Tongue (tissue), 2 donors: ENCODE data around the gene CIP2A. TPM values are rescaled to one million over a fixed set of nuclear protein-coding genes. Genes with fewer than 3 reads are reported as not detected.
"Not testable (repeated sequence)": the region's sequence is repeated elsewhere in the genome, so short reads cannot be mapped to it uniquely, and the experiment has no call there.

Experiments
- DNase-seq: peaks from one replicate; pipeline ENCODE4 v3.0.0-alpha.2; 2015
- total RNA-seq: library from RNA; depleted of rRNA; stranded (reverse); fragments of >200 nt; gene quantifications from one replicate; pipeline ENCODE4 v1.2.3, GENCODE V29; 2014

The CIP2A gene
- total RNA-seq, result 17.5 TPM

DNA sequence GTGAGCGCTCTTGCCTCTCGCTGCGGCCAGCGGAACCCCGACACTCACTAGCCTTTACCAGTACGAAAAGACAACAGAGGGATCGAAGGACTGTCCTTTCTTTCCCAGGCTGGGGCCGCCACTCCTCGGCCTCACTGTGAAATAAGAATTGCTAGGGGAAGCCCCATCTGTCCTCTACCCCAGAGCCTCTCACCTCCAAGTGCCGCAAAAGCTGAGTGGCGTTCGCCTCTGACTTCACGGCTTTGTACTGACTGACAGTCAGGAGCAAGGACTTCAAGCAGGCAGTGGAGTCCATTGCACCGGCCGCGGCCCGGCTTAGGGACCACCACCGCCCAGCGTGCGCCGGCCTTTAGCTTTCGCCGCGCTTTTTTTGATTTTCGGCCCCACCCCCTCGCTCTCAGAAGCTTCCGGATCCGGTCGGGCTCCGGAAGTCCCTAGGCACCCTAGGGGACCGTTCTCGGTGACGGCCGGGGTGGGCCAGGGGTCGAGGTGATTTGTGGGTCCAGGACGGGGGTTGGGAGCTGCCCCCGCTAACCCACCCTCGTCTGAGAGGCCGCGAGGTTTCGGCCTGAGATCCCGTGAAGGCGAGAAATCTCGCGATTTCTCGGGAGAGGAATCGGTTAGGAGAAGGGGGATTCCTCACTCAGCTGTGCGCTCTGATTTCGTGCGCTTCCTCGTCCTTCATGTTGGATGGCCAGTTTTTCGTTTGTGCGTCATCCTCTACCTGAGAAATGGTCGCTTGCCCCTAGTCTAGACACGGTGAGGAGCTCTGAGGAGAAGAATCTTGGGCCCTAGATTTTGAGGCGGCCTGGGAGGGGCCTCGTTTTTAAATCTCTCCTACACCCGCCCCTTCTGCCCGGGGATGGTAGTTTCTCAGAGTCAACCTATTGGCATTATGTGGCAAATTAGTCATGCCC, at the start of gene CIP2A, which contains the start of gene DZIP3:
TSS of gene CIP2A (minus strand) at position 358 of the 917 bp plus-strand sequence. CDS start at position 295, 63 bp downstream.
TSS of gene DZIP3 (plus strand) at position 642 of the 917 bp plus-strand sequence. CDS start 15,685 bp downstream, outside the sequence.
- peak; percentile 97 for DNase-seq

DNA sequence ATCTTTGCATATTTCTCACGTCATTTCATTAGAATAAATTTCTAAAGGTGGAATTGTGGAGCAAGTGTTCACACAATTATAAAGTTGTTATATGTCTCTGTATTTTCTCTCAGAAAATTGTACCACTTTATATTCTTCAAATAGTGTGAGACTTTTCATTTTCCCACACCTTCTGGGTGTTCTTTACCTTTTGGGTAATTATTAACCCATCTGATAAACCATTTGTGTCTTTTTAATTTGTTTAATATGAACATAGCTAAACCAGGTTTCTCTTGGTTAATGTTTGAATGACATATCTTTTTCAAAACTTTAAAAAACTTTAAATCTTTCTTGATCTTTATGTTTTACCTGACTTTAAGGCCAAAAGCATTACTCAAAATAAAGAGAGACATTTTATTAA, 40.7 kb upstream of the CIP2A start:
- DNase-seq, result no peak

DNA sequence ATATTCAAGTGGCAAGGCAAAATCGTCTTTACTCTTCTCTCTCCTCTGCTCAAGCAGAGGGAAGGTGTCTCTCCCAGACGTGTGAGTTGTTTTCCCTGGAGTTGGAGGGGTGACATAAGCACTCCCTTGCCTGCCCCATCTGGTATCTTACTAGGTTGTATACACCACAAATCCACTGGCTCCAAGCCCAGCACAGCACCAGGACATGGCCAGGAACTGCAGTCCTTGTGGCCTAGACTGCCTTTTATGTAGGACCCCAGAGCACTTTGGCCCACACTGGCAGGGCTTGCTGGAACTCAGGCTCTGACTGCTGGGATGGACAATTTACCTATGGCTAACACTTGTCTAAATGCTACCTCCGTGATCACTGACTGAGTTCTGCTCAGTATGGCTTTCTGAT, 34.3 kb upstream of the CIP2A start:
- no peak for DNase-seq

DNA sequence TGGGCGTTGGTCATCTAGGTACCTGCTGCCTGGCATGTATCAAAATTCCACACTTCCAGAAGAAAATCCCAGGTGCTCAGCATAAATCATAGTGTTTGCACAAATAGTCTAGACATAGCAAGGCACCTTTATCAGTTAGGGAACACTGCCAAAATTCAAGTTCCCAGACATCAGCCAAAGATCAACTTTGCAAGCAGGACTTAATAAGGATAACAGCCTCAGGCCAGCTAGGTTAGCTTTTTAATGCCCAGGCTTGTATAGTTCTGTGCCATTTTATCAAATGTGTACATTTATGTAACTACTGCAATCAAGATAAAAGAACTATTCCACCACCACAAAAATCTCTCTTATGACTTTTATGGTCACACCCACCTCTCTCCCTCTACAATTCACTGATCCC, 31.0 kb upstream of the CIP2A start:
- no peak for DNase-seq

DNA sequence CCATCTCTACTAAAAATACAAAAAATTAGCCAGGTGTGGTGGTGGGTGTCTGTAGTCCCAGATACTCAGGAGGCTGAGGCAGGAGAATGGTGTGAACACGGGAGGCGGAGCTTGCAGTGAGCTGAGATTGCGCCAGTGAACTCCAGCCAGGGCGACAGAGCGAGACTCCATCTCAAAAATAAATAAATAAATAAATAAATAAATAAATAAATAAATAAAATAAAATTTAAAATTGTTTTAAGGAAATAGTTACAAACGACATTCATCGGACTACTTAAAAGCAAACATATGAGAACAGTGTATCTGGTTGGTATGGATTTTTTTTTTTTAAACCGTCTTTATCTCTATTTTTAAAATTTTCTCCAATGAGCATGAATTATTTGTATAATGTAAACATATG, 26.9 kb upstream of the CIP2A start:
- DNase-seq, result not testable (repeated sequence)

DNA sequence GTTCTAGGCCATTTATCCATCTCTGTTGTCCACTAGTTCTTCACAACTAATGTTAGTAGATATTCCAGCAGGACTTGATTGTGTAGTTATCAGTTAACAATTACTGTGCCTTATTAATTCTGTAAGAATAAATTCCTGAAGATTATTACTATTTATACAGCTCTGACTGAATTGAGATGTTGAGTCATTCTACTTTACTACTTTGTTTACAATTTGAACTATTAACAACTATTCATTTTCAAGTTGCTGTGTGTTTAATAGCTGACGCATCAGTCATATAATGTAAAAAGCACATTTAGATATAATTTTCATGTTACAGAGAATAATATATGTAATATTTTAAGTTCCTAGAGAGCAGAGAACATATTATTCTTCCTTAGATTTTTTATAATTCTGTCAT, 21.4 kb upstream of the CIP2A start:
- no peak for DNase-seq

DNA sequence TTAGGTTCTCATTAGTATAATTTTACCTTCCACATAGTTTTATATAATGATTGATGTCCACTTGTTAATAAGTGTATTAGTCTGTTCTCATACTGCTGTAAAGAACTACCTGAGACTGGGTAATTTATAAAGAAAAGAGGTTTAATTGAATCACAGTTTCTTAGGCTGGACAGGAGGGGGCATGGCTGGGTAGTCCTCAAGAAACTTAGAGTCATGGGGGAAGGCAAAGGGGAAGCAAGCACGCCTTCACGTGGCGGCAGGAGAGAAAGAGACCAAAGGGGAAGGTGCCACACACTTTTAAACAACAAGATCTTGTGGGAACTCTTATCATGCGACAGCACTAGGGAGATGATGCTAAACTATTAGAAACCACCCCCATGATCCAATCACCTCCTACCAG, 19.5 kb upstream of the CIP2A start:
- DNase-seq, result no peak

DNA sequence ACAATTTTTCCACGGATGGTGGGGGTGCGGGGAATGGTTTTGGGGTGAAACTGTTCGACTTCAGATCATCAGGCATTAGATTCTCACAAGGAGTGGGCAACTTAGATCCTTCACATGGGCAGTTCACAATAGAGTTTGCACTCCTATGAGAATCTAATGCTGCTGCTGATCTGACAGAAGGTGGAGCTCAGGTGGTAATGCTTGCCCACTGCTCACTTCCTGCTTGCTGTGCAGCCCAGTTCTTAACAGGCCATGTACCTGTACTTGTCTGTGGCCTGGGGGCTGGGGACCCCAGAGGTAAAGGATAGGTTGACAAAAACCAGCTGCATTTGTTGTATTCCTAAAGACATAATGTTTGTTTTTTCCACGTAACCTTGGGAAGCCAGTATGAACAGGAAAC, 16.3 kb upstream of the CIP2A start:
- DNase-seq, result no peak

DNA sequence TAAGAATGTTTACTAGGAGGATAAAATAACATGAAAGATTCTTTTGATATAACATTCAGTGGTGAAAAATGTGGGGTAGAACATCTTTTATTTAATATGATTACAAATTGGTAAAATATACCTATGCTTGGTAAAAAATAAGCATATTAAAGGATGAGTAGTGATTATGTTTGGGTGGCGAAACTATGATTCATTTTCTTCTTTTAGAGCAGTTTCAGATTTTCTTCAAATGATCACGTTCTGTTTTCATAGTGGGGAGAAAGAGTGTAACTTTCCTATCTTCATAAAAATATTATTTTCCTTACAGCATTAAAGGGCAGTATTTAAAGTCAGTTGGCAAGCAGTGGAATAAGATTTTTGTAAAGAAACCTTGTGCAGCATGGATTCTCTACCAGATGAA, 15.8 kb upstream of the CIP2A start:
- DNase-seq, result no peak

DNA sequence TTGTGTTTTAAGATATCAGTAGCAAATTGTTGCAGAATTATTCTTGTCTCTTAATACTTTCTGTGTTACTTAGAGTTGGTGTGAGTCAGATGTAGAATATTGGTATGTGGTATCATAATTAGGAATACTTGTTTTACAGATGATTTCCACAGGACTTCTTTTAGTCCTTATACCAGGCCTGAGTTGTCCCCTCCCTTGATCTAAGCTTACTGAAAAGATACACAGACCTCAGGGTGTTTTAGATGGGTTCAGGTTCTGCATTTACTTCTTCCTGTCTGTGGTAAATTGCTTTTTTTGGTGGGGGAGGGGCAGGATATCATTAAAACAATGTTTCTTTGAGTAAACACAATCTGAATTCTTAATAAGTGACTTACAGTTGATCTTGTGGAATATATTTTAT, 14.5 kb upstream of the CIP2A start:
- no peak for DNase-seq

DNA sequence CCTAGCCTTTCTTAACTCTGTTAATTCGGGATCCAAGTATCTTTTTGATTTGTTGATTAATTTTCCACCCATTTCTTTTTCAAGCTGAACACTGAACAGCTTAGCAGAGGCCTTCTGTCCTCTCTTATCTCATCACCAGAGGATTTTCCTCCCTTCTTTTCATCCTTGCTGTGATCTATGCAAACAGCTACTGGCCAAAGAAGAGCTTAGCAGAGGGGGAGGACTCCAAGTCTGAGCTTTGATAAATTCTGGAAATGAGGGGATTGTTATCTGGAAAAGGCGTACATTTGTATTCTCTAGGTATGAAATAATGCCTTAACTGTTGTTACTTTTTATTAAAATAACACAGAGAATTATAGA, 13.7 kb upstream of the CIP2A start:
- DNase-seq, result no peak

DNA sequence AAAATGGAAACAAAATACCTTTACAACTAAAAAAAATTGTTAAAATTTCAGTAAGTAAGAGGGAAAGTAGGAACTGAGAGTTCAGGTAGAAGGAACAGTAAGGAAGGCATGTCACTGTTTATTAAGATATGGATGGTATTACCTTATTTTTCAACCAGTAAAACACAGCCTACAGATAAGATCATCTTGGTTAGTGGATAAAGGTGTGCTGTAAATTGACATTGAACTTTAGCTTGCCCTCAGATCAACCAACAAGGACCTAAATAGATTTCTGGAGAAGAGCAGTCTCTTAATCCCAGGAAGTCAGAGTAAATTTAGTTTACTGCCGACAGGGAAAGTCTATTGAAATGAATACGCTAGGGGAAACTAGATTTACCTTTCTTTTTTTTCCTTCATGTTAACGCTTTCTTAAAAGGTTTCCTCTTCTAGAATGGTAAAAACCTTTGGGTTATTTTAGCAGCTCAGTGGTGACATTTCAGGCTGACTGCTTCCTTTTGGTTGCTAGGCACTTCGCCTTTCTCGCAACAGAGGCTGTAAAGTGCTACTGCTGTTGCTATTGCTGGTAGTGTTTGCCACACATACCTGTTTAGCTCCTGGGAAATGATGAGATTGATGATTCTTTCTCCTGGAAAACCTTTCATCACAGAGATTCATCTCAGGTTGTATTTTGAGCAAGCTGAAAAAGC, 13.2 kb upstream of the CIP2A start:
- DNase-seq, result peak; percentile 20

DNA sequence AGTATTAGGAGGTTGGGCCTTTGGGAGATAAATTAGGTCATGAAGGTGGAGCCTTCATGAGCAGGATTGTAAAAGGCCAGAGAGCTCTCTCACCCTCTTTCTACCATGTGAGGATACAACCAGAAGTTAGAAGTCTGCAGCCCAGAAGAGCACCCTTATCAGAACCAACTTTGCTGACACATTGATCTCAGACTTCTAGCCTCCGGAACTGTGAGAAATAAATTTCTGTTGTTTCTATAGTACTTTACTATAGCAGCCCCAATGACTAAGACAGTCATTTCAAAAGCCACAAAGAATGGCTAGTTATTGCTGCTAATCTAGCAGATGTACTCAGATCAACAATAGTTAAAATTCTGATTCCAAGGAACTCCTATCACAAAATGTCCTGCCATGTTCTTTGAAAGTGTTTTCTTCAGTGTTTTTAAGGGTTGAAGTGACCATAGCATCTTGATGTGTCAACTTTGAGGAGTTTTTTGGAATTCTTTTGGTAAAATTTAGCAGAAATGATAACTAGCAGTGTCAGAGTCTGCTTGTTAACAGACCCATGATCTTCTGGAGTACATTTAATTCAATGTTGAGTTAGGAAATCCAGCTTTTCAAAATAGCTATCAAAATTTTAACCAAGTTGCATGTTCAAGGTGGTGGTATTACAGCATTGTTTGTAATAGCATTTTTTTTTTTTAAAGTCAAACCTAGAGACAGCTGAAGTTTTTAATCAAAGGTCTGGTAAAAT, 10.6 kb upstream of the CIP2A start:
- no peak for DNase-seq

DNA sequence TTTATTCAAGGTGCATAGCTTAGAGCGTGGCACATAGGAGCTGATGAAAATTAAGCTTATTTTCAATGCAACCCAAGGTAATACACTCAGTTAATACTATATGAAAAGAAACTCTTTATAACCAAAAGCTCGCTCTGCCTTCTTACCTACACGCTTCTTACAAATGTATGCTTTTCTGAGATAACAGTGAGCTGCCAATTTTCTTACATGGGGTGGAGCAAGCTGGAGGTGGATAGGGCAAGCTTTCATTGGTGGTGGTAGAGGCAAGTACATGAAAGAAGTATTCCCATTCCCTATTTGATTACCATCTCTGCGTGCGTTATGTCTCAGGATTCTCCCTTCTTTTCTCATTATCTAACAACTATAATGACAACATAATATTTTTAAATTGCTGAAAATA, 9.1 kb upstream of the CIP2A start:
- DNase-seq, result no peak

DNA sequence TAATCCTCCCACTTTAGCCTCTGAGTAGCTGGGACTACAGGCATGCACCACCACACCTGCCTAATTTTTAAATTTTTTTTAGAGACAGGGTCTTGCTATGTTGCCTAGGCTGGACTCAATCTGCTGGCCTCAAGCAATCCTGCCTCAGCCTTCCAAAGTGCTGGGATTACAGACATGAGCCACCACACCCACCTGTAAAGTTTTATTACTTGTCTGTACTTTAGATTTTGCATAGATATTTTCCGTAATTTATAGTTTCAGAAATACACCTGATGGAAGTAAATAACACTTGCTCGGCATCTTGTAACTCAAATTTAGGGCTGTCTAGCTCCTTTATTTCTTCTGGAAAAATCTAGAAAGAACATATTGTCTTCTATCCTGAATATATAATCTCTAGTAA, 6.1 kb upstream of the CIP2A start:
- no peak for DNase-seq

DNA sequence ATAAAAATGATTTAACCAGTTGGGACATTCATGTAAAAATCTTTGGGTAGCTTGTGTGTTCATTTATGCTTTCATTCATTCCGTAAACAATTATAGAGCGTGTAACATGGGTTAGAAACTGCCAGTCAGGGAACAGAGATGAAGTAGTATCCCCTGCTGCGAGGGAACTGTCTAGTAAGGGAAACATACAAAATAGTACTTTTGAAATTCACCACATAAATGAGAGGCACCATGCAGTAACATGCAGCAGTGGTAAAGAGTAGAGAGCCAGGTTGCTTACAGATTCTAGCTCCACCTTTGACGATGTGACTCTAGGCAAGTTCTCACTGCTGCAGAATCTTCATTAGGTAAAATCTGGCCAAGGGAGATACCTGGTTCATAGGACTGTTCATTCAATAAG, 1.2 kb upstream of the CIP2A start:
- DNase-seq, result peak; percentile 9

DNA sequence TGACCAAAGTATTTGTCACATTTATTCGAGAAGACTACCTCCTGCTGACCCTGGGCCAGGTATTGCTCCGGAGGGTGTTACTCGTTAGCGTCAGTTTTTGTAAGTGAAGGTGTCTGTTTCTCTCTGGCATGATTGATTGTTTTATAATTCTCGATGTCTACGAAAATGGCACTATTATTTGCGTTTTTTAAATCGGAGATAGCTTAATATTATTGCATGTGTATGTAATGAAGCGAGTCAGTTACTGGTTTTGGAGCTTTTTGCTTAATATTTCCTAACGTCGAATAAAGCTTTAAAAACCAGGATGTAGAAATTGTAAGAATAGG, 723 bp upstream of the CIP2A start:
- no peak for DNase-seq

DNA sequence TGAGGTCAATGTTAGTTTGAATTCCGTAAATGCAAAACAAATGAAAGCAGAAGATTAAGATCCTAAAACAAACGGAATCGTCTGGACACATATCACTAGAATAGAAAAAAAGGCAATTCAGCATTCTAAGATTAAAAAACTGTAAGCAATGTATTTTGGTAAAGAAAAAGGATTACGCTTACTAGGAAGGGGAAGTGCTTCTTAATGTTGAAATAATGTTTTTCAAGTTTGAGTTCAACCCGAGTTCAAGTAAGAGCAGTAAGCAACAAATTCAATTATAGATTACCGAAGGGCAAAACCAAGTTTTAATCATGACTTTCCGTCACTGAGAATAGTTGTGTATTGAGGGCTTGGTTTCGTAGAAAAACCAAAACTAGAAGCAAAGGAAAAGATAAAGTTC, 637 bp downstream of the CIP2A start:
- no peak for DNase-seq

DNA sequence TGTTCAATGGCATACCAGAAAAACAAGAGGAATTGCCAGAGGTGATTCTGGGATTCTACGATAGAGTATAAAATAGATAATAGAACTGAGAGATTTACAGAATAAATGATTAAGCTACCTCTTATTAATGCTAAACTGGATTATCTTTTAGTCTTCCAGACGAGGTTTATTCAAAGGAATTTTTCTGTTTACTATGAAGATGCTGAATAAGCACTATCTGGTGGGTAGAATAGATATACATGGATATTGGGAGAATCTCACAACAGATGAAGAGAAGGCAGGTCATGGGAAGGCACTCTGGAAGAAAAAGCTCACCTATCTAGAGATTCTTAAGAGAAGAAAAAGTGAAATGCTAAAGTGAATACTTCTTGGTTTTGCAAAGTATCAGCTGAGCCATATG, 11.2 kb downstream of the CIP2A start:
- DNase-seq, result no peak

DNA sequence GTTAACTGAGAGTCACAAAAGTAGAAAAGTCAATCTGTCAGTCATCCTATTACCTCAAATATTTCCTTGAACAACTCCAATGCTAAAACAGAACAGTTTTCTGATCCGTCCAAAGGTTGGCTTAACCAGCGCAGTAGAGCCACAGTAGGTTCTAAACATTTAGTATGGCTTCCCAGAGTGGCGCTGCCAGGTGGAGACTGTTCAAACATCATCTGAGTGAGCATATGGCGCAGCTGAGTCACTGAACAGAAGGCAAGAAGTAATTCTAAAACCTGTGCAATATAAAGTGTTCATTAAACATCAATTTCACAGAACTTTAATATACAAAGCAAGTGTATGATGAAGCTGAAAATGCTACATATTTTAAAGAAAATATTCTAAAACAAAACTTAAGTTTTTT, 19.9 kb downstream of the CIP2A start:
- no peak for DNase-seq

DNA sequence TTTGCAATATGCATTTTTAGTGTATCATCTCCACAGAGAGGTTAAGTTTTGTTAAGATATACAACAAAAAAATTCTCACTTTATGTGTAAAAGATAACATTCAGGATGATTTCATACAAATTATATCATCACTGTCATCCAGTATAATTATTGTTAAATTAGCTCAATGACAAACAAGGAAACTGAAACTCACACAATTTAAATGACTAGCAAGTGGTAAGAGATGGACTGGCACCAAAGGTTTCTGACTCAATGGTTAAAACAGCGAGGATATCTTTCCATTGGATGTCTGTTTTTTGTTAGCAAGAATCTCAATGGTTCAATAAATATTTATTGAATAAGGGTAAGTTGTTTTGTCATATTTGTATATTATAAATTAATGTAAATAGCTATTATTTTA, 22.6 kb downstream of the CIP2A start:
- DNase-seq, result no peak

DNA sequence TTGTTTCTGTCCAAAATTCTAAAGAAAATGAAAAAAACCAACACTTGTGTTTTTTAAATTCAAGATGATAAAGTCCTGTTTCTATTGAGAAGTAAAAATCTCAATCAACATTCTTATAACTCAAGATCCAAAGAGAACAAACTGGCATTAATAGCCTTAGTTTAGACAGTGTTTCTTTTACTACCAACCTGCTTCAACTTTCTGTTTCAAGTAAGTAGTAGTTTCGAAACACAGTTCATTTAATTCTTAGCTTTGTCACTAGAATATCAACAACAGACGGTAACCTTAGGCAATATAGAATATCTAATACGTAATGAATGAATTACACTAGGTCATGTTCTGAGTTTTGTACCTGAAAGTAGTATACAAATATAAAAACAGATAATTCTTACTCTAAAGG, 23.7 kb downstream of the CIP2A start:
- DNase-seq, result no peak

DNA sequence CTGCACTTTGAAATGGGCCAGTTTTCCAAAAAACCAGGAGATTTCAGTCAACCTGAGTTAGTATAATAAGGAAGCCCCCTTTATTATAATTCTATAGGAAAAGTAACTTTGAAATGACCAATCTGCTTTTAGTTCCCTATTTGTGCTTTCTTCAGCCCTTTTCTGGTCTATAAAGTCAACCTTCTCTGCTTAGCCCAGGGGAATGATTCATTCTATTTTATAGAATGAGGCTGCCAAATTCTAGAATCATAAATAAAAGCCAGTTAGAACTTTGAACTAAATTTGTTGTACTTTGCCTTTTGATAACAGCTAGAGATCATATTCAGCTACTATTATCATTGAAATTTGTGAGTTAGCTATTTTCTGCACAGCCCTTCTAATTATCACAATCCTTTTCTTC, 24.7 kb downstream of the CIP2A start:
- no peak for DNase-seq
